DND-41 (cell line): ENCODE data around the gene L3MBTL1.

ENCODE experiments used
- ATAC-seq: fragments of 200-7000 bp; cut with Tn5 transposase; 3 replicates; pipeline ENCODE4 v1.9.1; 2021; ENCODE audit warnings: low read depth; ENCODE audit not compliant: insufficient read depth
- DNase-seq: peaks from one replicate; pipeline ENCODE4 v3.0.0-alpha.2; 2020
- H2AFZ ChIP-seq: 2 replicates; pipeline ENCODE4 v1.6.0; 2012; ENCODE audit warnings: low read depth, low read length
- H3K27ac ChIP-seq: 2 replicates; pipeline ENCODE4 v1.5.1; 2012; ENCODE audit warnings: low read length, inconsistent platforms
- H3K27me3 ChIP-seq: fragments of 200-600 bp; sonication (generic); 2 replicates; pipeline ENCODE4 v1.6.0; 2012; ENCODE audit warnings: low read length, mild to moderate bottlenecking, inconsistent platforms; ENCODE audit not compliant: insufficient read depth, poor library complexity
- H3K36me3 ChIP-seq: 2 replicates; pipeline ENCODE4 v1.5.1; 2012; ENCODE audit warnings: low read length, inconsistent platforms; ENCODE audit not compliant: insufficient read depth
- H3K4me1 ChIP-seq: 2 replicates; pipeline ENCODE4 v1.5.1; 2012; ENCODE audit warnings: mild to moderate bottlenecking, low read length; ENCODE audit not compliant: insufficient read depth
- H3K4me2 ChIP-seq: 2 replicates; pipeline ENCODE4 v1.6.0; 2012; ENCODE audit warnings: mild to moderate bottlenecking, moderate library complexity, low read length, inconsistent platforms; ENCODE audit not compliant: insufficient read depth
- H3K4me3 ChIP-seq, 2 experiments: fragments of 200-600 bp in 1 of 2; shearing (Covaris generic) in 1 of 2; 2 replicates each; pipeline ENCODE4 v1.5.1; 2012 to 2016; ENCODE audit warnings: inconsistent platforms in 2 of 2, low read length in 2 of 2, mild to moderate bottlenecking in 2 of 2, low read depth in 1 of 2, moderate library complexity in 1 of 2
- H3K79me2 ChIP-seq: 2 replicates; pipeline ENCODE4 v1.6.0; 2012; ENCODE audit warnings: low read length, inconsistent platforms; ENCODE audit not compliant: insufficient read depth
- H3K9ac ChIP-seq: 2 replicates; pipeline ENCODE4 v1.6.0; 2012; ENCODE audit warnings: low read depth, mild to moderate bottlenecking, inconsistent platforms, low read length, moderate library complexity
- H3K9me3 ChIP-seq: 2 replicates; pipeline ENCODE4 v1.5.1; 2012; ENCODE audit warnings: low read length, moderate library complexity, mild to moderate bottlenecking, inconsistent platforms; ENCODE audit not compliant: insufficient read depth, severe bottlenecking
- H4K20me1 ChIP-seq: 2 replicates; pipeline ENCODE4 v1.6.0; 2012; ENCODE audit warnings: low read length; ENCODE audit not compliant: insufficient read depth
- EZH2 ChIP-seq: IDR thresholded peaks from 3 replicates; pipeline ENCODE4 v1.6.1; 2012; ENCODE audit warnings: borderline replicate concordance, low read depth, mild to moderate bottlenecking, moderate library complexity, low read length, inconsistent platforms; ENCODE audit not compliant: severe bottlenecking
- TF ChIP-seq, protein P1 (sequence below): IDR thresholded peaks from 2 replicates; pipeline ENCODE4 v1.5.1; 2012; ENCODE audit warnings: borderline replicate concordance, low read length, moderate library complexity, mild to moderate bottlenecking; ENCODE audit not compliant: poor library complexity, severe bottlenecking; ENCODE audit errors: extremely low read depth

L3MBTL1 gene

DNA sequence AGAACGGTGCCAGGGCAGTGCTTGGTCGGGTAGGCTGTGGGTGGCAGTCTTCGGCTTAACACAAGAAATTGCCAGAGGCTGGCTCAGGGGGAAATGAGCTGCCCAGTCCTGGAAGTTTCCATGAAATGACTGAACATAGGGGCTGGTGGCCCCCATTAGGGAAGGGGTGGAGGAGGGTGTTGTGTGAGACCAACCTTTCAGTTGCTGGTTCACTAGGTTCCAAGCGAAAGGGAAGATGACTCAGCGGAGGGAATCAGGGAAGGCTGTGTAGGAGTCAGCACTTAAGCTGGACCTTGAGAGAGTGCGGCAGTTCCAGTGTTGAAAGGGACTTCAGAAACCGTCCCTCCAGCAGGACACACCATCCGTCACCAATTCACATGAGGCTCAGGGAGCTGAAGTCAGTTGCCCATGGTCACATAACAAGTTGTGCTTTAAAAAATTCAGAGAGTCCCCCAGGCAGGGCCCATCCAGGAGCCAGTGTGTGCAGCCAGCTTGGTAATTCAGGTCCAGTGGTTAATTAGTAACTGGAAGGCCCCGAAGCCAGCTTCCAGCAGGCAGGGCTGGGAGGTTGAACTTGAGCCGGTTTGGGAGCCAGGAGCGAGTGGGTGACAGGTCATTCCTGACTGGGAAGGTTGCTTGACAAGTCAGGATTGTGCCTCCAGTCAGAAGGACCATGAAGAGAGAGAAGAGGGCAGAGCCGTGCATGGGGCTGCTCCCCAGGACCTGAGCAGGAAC is 51.1 kb downstream of the L3MBTL1 start, which contains the start of gene SGK2:
TSS of gene SGK2 (plus strand) at position 616 of the 735 bp plus-strand sequence. CDS start 7,469 bp downstream, outside the sequence.
- no peak within 1 kb of the TSS for H3K4me3 ChIP-seq
- TF ChIP-seq EZH2, result no peak
- TF ChIP-seq, protein P1, sequence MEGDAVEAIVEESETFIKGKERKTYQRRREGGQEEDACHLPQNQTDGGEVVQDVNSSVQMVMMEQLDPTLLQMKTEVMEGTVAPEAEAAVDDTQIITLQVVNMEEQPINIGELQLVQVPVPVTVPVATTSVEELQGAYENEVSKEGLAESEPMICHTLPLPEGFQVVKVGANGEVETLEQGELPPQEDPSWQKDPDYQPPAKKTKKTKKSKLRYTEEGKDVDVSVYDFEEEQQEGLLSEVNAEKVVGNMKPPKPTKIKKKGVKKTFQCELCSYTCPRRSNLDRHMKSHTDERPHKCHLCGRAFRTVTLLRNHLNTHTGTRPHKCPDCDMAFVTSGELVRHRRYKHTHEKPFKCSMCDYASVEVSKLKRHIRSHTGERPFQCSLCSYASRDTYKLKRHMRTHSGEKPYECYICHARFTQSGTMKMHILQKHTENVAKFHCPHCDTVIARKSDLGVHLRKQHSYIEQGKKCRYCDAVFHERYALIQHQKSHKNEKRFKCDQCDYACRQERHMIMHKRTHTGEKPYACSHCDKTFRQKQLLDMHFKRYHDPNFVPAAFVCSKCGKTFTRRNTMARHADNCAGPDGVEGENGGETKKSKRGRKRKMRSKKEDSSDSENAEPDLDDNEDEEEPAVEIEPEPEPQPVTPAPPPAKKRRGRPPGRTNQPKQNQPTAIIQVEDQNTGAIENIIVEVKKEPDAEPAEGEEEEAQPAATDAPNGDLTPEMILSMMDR, result no peak
- H3K79me2 ChIP-seq, result no peaks in the 10 kb centered on the region
- no peak for DNase-seq
- no peak within 1 kb of the TSS for H3K4me2 ChIP-seq
- H3K36me3 ChIP-seq, result no peaks in the 10 kb centered on the region
- H3K9me3 ChIP-seq, result no peaks in the 10 kb centered on the region
- no peak for ATAC-seq
- H3K27ac ChIP-seq, result no peak within 1 kb of the TSS
- no peaks in the 10 kb centered on the region for H4K20me1 ChIP-seq
- H3K4me1 ChIP-seq, result no peaks in the 10 kb centered on the region
- H2AFZ ChIP-seq, result no peak within 1 kb of the TSS
- no peak within 1 kb of the TSS for H3K9ac ChIP-seq
- H3K27me3 ChIP-seq, result peaks cover 3% of the 10 kb centered on the region

DNA sequence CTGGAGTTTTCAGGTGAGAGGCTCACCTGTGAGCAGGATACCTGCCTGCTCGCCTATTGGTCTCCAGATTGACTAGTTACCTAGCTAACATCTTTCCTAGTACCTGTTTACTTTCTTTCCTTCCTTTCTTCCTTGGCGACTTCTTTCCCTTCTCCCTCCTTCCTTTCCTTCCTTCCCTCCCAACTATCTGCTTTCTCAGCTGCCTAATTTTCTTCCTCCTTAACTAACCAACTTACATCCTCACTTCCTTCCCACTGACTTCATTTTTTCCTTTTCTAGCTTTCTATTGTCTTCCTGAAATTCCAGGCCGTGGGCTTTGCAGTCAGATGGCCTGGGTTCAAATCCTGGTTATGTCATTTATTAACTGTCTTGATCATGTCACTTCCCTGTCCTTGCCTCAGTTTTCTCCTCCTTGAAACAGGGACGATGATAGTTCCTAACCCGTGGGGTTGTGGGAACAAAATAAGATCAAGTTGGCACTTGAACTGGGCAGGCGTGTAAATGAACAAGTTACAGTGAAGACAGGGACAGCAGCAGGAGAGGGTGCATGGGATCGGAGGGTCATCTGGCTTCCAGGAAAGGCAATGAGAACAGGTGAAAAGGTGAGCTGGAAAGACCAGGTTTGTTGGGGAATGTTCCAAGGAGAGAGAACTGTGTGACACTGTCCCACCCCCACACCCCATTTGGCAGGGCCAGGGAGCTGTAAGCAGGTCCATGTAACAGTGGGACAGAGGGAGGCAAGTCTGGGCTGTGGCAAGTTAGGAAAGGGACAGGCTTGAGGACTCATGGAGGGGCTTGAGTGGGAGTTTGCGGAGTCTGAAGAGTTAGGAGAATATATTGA is 51.9 kb downstream of the L3MBTL1 start:
- ATAC-seq (no peak), DNase-seq (no peak)
- no peaks in the 10 kb centered on the region for H4K20me1 ChIP-seq
- no peak for TF ChIP-seq EZH2
- TF ChIP-seq, protein P1, result no peak
- no peaks in the 10 kb centered on the region for H3K36me3 ChIP-seq
- no peak overlapping the region for H3K27ac ChIP-seq
- no peaks in the 10 kb centered on the region for H3K9me3 ChIP-seq
- no peak overlapping the region for H3K4me3 ChIP-seq
- peaks cover 3% of the 10 kb centered on the region for H3K27me3 ChIP-seq
- no peak overlapping the region for H3K4me2 ChIP-seq
- no peak overlapping the region for H2AFZ ChIP-seq
- no peaks in the 10 kb centered on the region for H3K79me2 ChIP-seq
- no peaks in the 10 kb centered on the region for H3K4me1 ChIP-seq
- H3K9ac ChIP-seq, result no peak overlapping the region

DNA sequence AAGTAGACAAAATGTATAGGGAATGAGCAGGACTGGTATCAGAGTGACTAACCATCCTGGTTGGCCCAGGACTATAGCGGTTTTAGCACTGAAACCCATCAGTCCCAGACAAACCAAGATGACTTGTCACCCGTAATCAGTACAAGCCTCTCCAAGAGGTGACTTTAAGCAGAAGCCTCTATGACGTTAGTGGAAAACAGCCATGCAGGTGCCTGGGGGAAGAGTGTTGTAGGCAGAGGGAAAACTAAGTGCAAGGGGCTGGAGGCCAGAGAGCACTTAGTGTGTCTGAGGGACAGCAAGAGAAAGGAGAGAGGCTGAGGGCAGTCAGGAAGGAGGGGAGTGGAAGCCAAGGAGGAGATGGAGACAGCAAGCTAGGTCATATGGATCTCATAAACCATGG is 53.5 kb downstream of the L3MBTL1 start:
- H3K4me1 ChIP-seq, result no peaks in the 10 kb centered on the region
- H3K4me3 ChIP-seq, result no peak overlapping the region
- DNase-seq, result no peak
- no peak overlapping the region for H3K9ac ChIP-seq
- no peak for TF ChIP-seq EZH2
- TF ChIP-seq, protein P1, result no peak
- H3K27me3 ChIP-seq, result peaks cover 3% of the 10 kb centered on the region
- no peaks in the 10 kb centered on the region for H4K20me1 ChIP-seq
- no peak for ATAC-seq
- H2AFZ ChIP-seq, result no peak overlapping the region
- H3K9me3 ChIP-seq, result no peaks in the 10 kb centered on the region
- H3K27ac ChIP-seq, result no peak overlapping the region
- no peaks in the 10 kb centered on the region for H3K79me2 ChIP-seq
- H3K36me3 ChIP-seq, result no peaks in the 10 kb centered on the region
- H3K4me2 ChIP-seq, result no peak overlapping the region
